Effector memory CD8-positive, alpha-beta T cell (primary cell): ENCODE results near the gene PRDX2.
"Not testable (repeated sequence)": the region's sequence is repeated elsewhere in the genome, so short reads cannot be mapped to it uniquely, and the experiment has no call there.

Experiments
- ATAC-seq: fragments of 150-1000 bp; cut with Tn5 transposase; replicated peaks from 2 replicates; pipeline ENCODE4 v1.10.0; 2021; ENCODE audit warnings: mild to moderate bottlenecking, moderate library complexity
- DNase-seq, 3 experiments: peaks; one replicate each; pipeline ENCODE4 v3.0.0; 2021
- H3K27ac Mint-ChIP-seq, 2 donors: one replicate each; pipeline ENCODE4 v1.8.0; 2022; ENCODE audit warnings: mild to moderate bottlenecking in 2 of 2, mixed read lengths in 2 of 2, moderate library complexity in 2 of 2
- H3K27me3 Mint-ChIP-seq, 2 donors: one replicate each; pipeline ENCODE4 v1.8.0; 2022; ENCODE audit warnings: mixed read lengths in 2 of 2
- H3K36me3 Mint-ChIP-seq: one replicate; pipeline ENCODE4 v1.8.0; 2022; ENCODE audit warnings: mild to moderate bottlenecking, moderate library complexity, mixed read lengths; ENCODE audit not compliant: insufficient read depth
- H3K4me1 Mint-ChIP-seq, 2 donors: one replicate each; pipeline ENCODE4 v1.8.0; 2022; ENCODE audit warnings: low read depth in 2 of 2, mixed read lengths in 2 of 2
- H3K4me3 Mint-ChIP-seq, 2 donors: one replicate each; pipeline ENCODE4 v1.8.0; 2022; ENCODE audit warnings: mild to moderate bottlenecking in 2 of 2, mixed read lengths in 2 of 2, moderate library complexity in 2 of 2
- H3K9me3 Mint-ChIP-seq, 2 donors: one replicate each; pipeline ENCODE4 v1.8.0; 2022; ENCODE audit warnings: mixed read lengths in 2 of 2
- total RNA-seq, 9 experiments: gene quantifications; one replicate each; lab custom pipeline; 2026; lab: John Stamatoyannopoulos, UW

Gene PRDX2
- 25.5 to 110 (median 61.1) reads per million in 9 experiments for total RNA-seq

DNA sequence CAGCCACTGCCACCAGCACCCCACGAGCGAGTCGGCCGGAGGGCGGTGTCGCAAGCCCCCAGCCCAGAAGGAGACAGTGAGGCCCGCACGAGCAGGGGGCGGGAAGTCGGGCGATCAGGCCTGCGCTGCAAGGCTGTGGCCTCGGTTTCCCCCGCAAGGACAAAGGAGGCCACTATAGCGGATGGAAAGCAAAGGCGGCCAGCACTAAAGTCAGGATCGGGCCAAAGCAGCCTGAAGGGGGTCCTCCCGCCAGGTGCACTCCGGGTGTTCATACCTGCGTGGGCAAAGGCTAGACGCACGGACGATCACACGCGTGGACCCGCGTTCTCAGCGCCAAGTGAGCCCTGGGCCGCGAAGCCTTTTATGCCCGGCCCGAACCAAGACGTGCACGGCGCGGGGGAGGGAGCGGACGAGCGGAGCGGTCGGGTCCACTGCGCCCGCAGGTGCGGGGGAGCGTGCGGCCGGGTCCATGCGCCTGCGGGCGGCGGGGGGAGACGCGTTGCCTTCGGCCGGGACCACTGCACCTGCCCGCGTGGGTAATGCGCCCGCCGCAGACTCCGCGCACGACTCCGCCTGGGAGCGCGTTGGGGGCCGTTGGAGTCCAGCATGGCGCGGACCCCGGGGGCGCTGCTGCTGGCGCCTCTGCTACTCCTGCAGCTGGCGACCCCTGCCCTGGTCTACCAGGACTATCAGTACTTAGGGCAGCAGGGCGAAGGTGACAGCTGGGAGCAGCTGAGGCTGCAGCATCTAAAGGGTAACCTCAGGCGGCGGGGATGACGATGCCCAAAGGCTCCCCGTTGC is at the start of gene PRDX2, which contains the start of gene THSD8:
PRDX2 (minus strand) TSS at position 335 of the 801 bp plus-strand sequence. CDS start 539 bp downstream, outside the sequence.
THSD8 (plus strand) TSS at position 604 of the 801 bp plus-strand sequence; CDS start at position 607, 3 bp downstream.
- ATAC-seq (peak; percentile 67), DNase-seq (peak; percentile 52 to 60 (median 58))
- peak within 1 kb of the TSS; percentile 54 to 75 for H3K27ac Mint-ChIP-seq
- peaks cover 22 to 26% of the 10 kb centered on the region in 2 donors for H3K4me1 Mint-ChIP-seq
- H3K27me3 Mint-ChIP-seq: no peaks in the 10 kb centered on the region
- H3K36me3 Mint-ChIP-seq: peaks cover 40% of the 10 kb centered on the region
- no peaks in the 10 kb centered on the region for H3K9me3 Mint-ChIP-seq
- H3K4me3 Mint-ChIP-seq: peak within 1 kb of the TSS; percentile 83 to 85

GRCh38 chr19:12847159-12848139 is 45.8 kb upstream of the PRDX2 start:
- H3K27me3 Mint-ChIP-seq: peaks cover 31 to 37% of the 10 kb centered on the region in 2 donors
- peak overlapping the region in 1 of 2 donors; percentile 75 for H3K27ac Mint-ChIP-seq

DNA sequence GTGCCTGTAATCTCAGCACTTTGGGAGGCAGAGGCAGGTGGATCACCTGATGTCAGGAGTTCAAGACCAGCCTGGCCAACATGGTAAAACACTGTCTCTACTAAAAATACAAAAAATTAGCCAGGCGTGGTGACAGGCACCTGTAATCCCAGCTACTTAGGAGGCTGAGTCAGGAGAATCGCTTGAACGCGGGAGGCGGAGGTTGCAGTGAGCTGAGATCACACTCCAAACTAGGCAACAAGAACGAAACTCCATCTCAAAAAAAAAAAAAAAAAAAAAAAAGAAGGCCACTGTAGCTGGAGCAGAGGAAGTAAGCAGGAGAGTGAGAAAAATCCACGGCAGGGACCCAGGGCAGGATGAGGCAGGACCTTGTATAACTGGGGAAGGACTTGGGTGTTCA is 45.0 kb upstream of the PRDX2 start:
- not testable (repeated sequence) for H3K9me3 Mint-ChIP-seq, ATAC-seq, H3K4me1 Mint-ChIP-seq, DNase-seq, H3K27ac Mint-ChIP-seq, H3K36me3 Mint-ChIP-seq
- H3K27me3 Mint-ChIP-seq: peaks cover 40 to 46% of the 10 kb centered on the region in 2 donors
- peak overlapping the region in 1 of 2 donors; percentile 28 for H3K4me3 Mint-ChIP-seq

More at GRCh38 chr19:12847159-12848139, 45.8 kb upstream of the PRDX2 start:
- Mint-ChIP-seq H3K4me1 (peaks cover 0 to 4% of the 10 kb centered on the region in 2 donors), H3K4me3 (peak overlapping the region; percentile 43 to 49), H3K36me3 (no peaks in the 10 kb centered on the region), H3K9me3 (no peaks in the 10 kb centered on the region)
- peak; percentile 98 for ATAC-seq
- peak; percentile 83 to 88 (median 84) for DNase-seq

- Mint-ChIP-seq H3K27me3 (peaks cover 62 to 68% of the 10 kb centered on the region in 2 donors), H3K9me3 (no peaks in the 10 kb centered on the region), H3K36me3 (peaks cover 2% of the 10 kb centered on the region), H3K4me3 (no peak overlapping the region), H3K27ac (no peak overlapping the region), H3K4me1 (peaks cover 12 to 16% of the 10 kb centered on the region in 2 donors)
- DNase-seq: no peak
- ATAC-seq: no peak
Measured at GRCh38 chr19:12843999-12844732, 42.6 kb upstream of the PRDX2 start.

GRCh38 chr19:12843328-12843727 is 41.7 kb upstream of the PRDX2 start:
- H3K27ac Mint-ChIP-seq: no peak overlapping the region
- H3K36me3 Mint-ChIP-seq: peaks cover 2% of the 10 kb centered on the region
- ATAC-seq: no peak
- no peak overlapping the region for H3K4me3 Mint-ChIP-seq
- H3K4me1 Mint-ChIP-seq: peaks cover 20 to 22% of the 10 kb centered on the region in 2 donors
- no peaks in the 10 kb centered on the region for H3K9me3 Mint-ChIP-seq
- no peak for DNase-seq
- H3K27me3 Mint-ChIP-seq: peaks cover 70% of the 10 kb centered on the region in 2 donors

GRCh38 chr19:12842511-12842910 is 40.9 kb upstream of the PRDX2 start:
- Mint-ChIP-seq H3K27ac (no peak overlapping the region), H3K36me3 (peaks cover 2% of the 10 kb centered on the region), H3K27me3 (peaks cover 74 to 75% of the 10 kb centered on the region in 2 donors), H3K9me3 (no peaks in the 10 kb centered on the region), H3K4me3 (no peak overlapping the region), H3K4me1 (peaks cover 20 to 22% of the 10 kb centered on the region in 2 donors)
- DNase-seq (no peak), ATAC-seq (no peak)

DNA sequence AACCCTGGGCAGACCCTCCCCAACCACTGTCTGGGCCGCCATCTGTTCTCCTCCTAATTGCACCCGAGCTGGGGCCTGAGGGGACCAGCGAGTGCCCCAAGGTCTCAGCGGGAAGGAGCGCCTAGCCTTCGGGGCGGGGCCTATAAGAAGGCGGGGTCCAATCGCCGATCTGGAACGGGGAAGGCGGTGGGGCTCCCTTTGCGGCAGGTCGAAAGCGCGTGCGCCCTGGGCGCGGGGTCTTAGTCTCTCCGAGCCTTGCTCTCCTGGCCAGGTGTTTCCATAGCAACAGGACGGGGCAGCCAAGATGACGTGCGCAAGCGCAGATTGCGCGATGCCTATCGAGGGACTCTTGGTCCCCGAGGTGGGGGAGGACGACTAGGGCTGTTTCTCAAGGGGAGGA is 39.5 kb upstream of the PRDX2 start:
- H3K27me3 Mint-ChIP-seq: peaks cover 83% of the 10 kb centered on the region in 2 donors
- ATAC-seq (no peak), DNase-seq (no peak)
- H3K27ac Mint-ChIP-seq: no peak overlapping the region
- H3K4me1 Mint-ChIP-seq: peaks cover 18 to 20% of the 10 kb centered on the region in 2 donors
- peaks cover 2% of the 10 kb centered on the region for H3K36me3 Mint-ChIP-seq
- H3K9me3 Mint-ChIP-seq: no peaks in the 10 kb centered on the region
- H3K4me3 Mint-ChIP-seq: peak overlapping the region in 1 of 2 donors; percentile 34

DNA sequence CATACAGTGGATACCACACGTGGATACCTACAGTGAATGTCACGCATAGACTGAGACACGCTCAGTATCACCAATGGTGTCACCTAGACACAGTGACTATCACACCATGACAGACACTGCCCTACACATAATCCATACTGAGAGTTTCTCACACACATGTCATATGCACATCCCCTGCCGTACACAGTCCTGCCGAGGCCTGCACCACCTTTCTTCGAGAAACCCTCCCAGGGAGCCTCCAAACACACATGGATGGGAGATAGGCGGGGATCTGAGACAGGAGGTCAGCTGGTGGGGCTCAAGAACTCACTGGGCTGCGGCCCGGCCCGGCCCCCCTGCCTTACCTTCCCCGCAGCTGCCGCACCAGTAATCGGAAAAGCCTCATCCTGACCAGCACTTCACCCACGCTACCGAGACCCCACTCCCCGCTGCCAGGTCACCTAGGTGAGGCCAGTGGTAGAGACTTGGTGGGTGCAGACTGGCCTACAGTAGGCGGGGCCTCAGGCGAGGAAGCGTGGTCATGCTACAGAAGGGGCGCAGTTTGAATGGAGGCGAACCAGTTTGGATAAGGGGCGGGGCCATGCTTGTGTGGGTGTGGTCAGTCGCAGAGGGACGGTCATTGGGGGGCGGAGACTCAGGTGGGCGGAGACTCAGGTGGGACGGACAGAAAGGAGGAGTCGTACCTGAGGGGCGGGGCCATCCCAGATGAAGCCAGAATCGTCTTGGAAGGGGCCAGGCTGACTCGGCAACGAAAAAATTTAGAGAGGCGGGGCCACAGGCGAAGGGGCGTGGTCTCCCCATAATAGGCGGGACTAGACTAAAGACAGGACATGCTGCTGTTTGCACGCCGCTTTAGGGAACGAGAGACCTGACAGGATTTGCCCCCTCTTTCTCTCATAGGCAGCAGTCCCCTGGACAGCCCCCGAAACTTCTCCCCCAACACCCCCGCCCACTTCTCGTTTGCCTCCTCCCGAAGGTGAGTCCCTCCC is 38.8 kb upstream of the PRDX2 start:
- Mint-ChIP-seq H3K27ac (no peak overlapping the region), H3K36me3 (peaks cover 2% of the 10 kb centered on the region), H3K4me1 (peaks cover 18 to 20% of the 10 kb centered on the region in 2 donors), H3K9me3 (no peaks in the 10 kb centered on the region), H3K27me3 (peaks cover 82 to 86% of the 10 kb centered on the region in 2 donors), H3K4me3 (peak overlapping the region in 1 of 2 donors; percentile 34)
- ATAC-seq: no peak
- DNase-seq: no peak

DNA sequence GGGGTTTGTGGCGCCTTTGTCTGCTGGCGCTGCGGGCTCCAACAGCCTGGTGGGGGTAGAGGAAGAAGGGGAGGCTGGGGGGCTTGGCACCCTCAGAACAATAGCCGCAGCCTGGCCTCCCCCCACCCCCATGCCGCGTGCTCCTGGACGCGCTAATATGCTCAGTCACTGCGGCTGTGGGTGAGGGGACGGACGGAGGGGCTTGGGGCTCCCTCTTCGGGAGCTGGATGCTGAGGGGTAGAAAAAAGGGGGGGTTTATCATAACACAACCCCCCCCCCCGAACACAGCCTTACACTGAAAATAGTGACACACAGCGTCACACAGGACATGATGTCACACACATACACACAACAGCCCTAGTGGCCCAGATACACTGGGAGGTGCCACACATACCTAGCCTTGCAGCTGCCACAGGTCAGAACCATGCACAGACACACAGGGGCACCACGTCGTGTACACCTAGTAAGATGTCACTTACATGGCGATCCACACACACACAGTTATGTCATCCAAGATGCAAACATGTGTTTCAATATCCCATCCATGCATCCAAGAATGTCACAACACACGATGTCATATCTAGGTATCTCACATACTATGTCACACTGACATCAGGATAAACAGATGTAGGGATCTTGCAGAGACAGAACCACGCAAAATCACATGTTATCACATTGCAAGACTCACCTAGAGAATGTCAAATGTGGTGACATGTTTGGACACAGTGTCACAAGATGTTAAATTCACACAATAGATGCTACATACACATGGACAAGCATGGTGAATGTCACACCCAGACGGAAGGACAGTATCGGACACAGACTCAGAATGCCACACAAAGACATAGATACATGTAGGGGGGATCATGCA is 37.5 kb upstream of the PRDX2 start:
- Mint-ChIP-seq H3K4me1 (peaks cover 23 to 24% of the 10 kb centered on the region in 2 donors), H3K27me3 (peaks cover 72 to 94% of the 10 kb centered on the region in 2 donors), H3K27ac (no peak overlapping the region), H3K4me3 (peak overlapping the region; percentile 64 to 71), H3K36me3 (peaks cover 2% of the 10 kb centered on the region), H3K9me3 (no peaks in the 10 kb centered on the region)
- ATAC-seq (peak; percentile 77), DNase-seq (no peak)

- Mint-ChIP-seq H3K9me3 (no peaks in the 10 kb centered on the region), H3K4me3 (peak within 1 kb of the TSS; percentile 64 to 71), H3K36me3 (peaks cover 3% of the 10 kb centered on the region), H3K4me1 (peaks cover 24 to 26% of the 10 kb centered on the region in 2 donors), H3K27ac (peak within 1 kb of the TSS in 1 of 2 donors; percentile 5), H3K27me3 (peaks cover 67 to 91% of the 10 kb centered on the region in 2 donors)
- ATAC-seq: peak; percentile 71
- DNase-seq: peak in 2 of 3 experiments; percentile 40 to 47
Measured at GRCh38 chr19:12838182-12838885, 36.7 kb upstream of the PRDX2 start, which contains the start of gene MAST1. MAST1 (plus strand) TSS chr19:12838515; CDS start chr19:12838573, 58 bp downstream.
